ENCODE data around the gene ANAPC13. TPM values are rescaled to one million over a fixed set of nuclear protein-coding genes. Genes with fewer than 3 reads are reported as not detected.

The ANAPC13 gene
- total RNA-seq, 4 donors from 2014 or later: 56.4 to 84.7 (median 66.5) TPM

GRCh38 chr3:134471521-134472193, 14.1 kb downstream of the ANAPC13 start:
- H3K27me3 ChIP-seq: no peaks in the 10 kb centered on the region
- no peak for TF ChIP-seq POLR2A (IDR thresholded peaks at IDR 0.05)
- TF ChIP-seq POLR2AphosphoS5 (IDR thresholded peaks at IDR 0.05): no peak
- TF ChIP-seq EP300 (IDR thresholded peaks at IDR 0.05): no peak
- TF ChIP-seq CTCF (IDR thresholded peaks at IDR 0.05): no peak
- peaks cover 0 to 20% (median 0%) of the 10 kb centered on the region in 3 donors for H3K4me1 ChIP-seq
- no peaks in the 10 kb centered on the region for H3K9me3 ChIP-seq
- H3K27ac ChIP-seq: no peak overlapping the region
- H3K4me3 ChIP-seq: no peak overlapping the region
- WGBS, 2 donors (ENCODE audit: low coverage in 1 of 2): 86 to 88% methylated on average over 6 of the region's 8 CpGs
- ATAC-seq: no peak
- peaks cover 0 to 10% of the 10 kb centered on the region in 2 donors for H3K36me3 ChIP-seq

GRCh38 chr3:134468519-134468918, 17.3 kb downstream of the ANAPC13 start:
- peaks cover 0 to 37% (median 18%) of the 10 kb centered on the region in 3 donors for H3K4me1 ChIP-seq
- ATAC-seq: no peak

GRCh38 chr3:134466331-134466730, 19.5 kb downstream of the ANAPC13 start:
- Histone ChIP-seq H3K4me3 (no peak overlapping the region), H3K27ac (peak overlapping the region in 2 of 4 donors; percentile 21 to 35), H3K4me1 (peaks cover 0 to 56% (median 30%) of the 10 kb centered on the region in 3 donors), H3K9me3 (no peaks in the 10 kb centered on the region), H3K36me3 (no peaks in the 10 kb centered on the region), H3K27me3 (no peaks in the 10 kb centered on the region)
- no peak for TF ChIP-seq POLR2AphosphoS5 (IDR thresholded peaks at IDR 0.05)
- TF ChIP-seq EP300 (IDR thresholded peaks at IDR 0.05): no peak
- WGBS, 2 donors (ENCODE audit: low coverage in 1 of 2): 32% methylated on average over 1 of the region's 1 CpG
- ATAC-seq: no peak

More at GRCh38 chr3:134468519-134468918, 17.3 kb downstream of the ANAPC13 start:
- H3K27ac ChIP-seq: no peak overlapping the region
- H3K36me3 ChIP-seq: no peaks in the 10 kb centered on the region
- no peaks in the 10 kb centered on the region for H3K9me3 ChIP-seq
- TF ChIP-seq POLR2A (IDR thresholded peaks at IDR 0.05) (no peak), EP300 (IDR thresholded peaks at IDR 0.05) (no peak), CTCF (IDR thresholded peaks at IDR 0.05) (no peak), POLR2AphosphoS5 (IDR thresholded peaks at IDR 0.05) (no peak)
- no peaks in the 10 kb centered on the region for H3K27me3 ChIP-seq
- 82 to 89% methylated on average over 4 of the region's 4 CpGs for WGBS, 2 donors (ENCODE audit: low coverage in 1 of 2)
- no peak overlapping the region for H3K4me3 ChIP-seq

- no peaks in the 10 kb centered on the region for H3K9me3 ChIP-seq
- H3K36me3 ChIP-seq: no peaks in the 10 kb centered on the region
- 53 to 61% methylated on average over 2 of the region's 8 CpGs for WGBS, 2 donors (ENCODE audit: low coverage in 1 of 2)
- H3K4me1 ChIP-seq: peaks cover 0 to 56% (median 30%) of the 10 kb centered on the region in 3 donors
- no peaks in the 10 kb centered on the region for H3K27me3 ChIP-seq
- TF ChIP-seq EP300 (IDR thresholded peaks at IDR 0.05) (no peak), POLR2A (IDR thresholded peaks at IDR 0.05) (no peak), POLR2AphosphoS5 (IDR thresholded peaks at IDR 0.05) (no peak), CTCF (IDR thresholded peaks at IDR 0.05) (no peak)
- ATAC-seq: no peak
- no peak overlapping the region for H3K4me3 ChIP-seq
- peak overlapping the region in 3 of 4 donors; percentile 74 to 81 (median 76) for H3K27ac ChIP-seq
These were observed 21.0 kb downstream of the ANAPC13 start for GRCh38 chr3:134464689-134465365.

- ATAC-seq: peak; percentile 89
- H3K27me3 ChIP-seq: no peaks in the 10 kb centered on the region
- H3K9me3 ChIP-seq: no peaks in the 10 kb centered on the region
- 17 to 37% methylated on average over 13 of the region's 13 CpGs for WGBS, 2 donors (ENCODE audit: low coverage in 1 of 2)
- TF ChIP-seq POLR2AphosphoS5 (IDR thresholded peaks at IDR 0.05): peak; percentile 57
- TF ChIP-seq EP300 (IDR thresholded peaks at IDR 0.05): no peak
- TF ChIP-seq POLR2A (IDR thresholded peaks at IDR 0.05): no peak
- TF ChIP-seq CTCF (IDR thresholded peaks at IDR 0.05): no peak
- peaks cover 0 to 56% (median 30%) of the 10 kb centered on the region in 3 donors for H3K4me1 ChIP-seq
- no peaks in the 10 kb centered on the region for H3K36me3 ChIP-seq
- H3K27ac ChIP-seq: peak overlapping the region; percentile 70 to 81 (median 75)
- peak overlapping the region in 1 of 2 donors; percentile 4 for H3K4me3 ChIP-seq
These were observed 21.6 kb downstream of the ANAPC13 start for GRCh38 chr3:134464064-134464688.
